ENCODE results near the gene DOP1A.
"Not testable (repeated sequence)": the region's sequence is repeated elsewhere in the genome, so short reads cannot be mapped to it uniquely, and the experiment has no call there.

Gene DOP1A

GRCh38 chr6:83153883-83154521 is 86.5 kb downstream of the DOP1A start:
- DNase-seq = no peak

GRCh38 chr6:83155794-83156193 is 88.3 kb downstream of the DOP1A start:
- no peak for DNase-seq

GRCh38 chr6:83160167-83160566 is 92.7 kb downstream of the DOP1A start:
- DNase-seq = no peak

GRCh38 chr6:83167726-83168278 is 100.3 kb downstream of the DOP1A start:
- no peak for DNase-seq

GRCh38 chr6:83168556-83168955 is 101.1 kb downstream of the DOP1A start:
- no peak for DNase-seq

GRCh38 chr6:83169106-83169505 is 101.6 kb downstream of the DOP1A start:
- DNase-seq = no peak

GRCh38 chr6:83169511-83169910 is 102.0 kb downstream of the DOP1A start:
- no peak for DNase-seq

- no peak for DNase-seq
Measured at GRCh38 chr6:83176246-83176645, 108.8 kb downstream of the DOP1A start.

- no peak for DNase-seq
Measured at GRCh38 chr6:83180426-83180950, 113.0 kb downstream of the DOP1A start.

GRCh38 chr6:83182114-83182513 is 114.6 kb downstream of the DOP1A start:
- no peak for DNase-seq

- no peak for DNase-seq
Measured at GRCh38 chr6:83183082-83183828, 115.8 kb downstream of the DOP1A start.

GRCh38 chr6:83185096-83185495 is 117.6 kb downstream of the DOP1A start:
- DNase-seq = no peak

GRCh38 chr6:83188501-83188900 is 121.0 kb downstream of the DOP1A start:
- DNase-seq = no peak

GRCh38 chr6:83190626-83191025 is 123.2 kb downstream of the DOP1A start:
- DNase-seq = no peak

- DNase-seq = not testable (repeated sequence)
Measured at GRCh38 chr6:83191974-83192373, 124.5 kb downstream of the DOP1A start.

GRCh38 chr6:83192456-83192855 is 125.0 kb downstream of the DOP1A start:
- DNase-seq = no peak

GRCh38 chr6:83192871-83193746 is 125.6 kb downstream of the DOP1A start, which contains the start of the genes PGM3 and RWDD2A:
Gene PGM3, minus strand, starts transcription at chr6:83193265. Its CDS starts 2,253 bp downstream, at chr6:83191012.
Gene RWDD2A, plus strand, starts transcription at chr6:83193357. Its CDS starts 1,095 bp downstream, at chr6:83194452.
- peak; percentile 93 for DNase-seq

- peak; percentile 72 for DNase-seq
Measured at GRCh38 chr6:83193747-83194566, 126.5 kb downstream of the DOP1A start.

- no peak for DNase-seq
Measured at GRCh38 chr6:83198486-83199172, 131.2 kb downstream of the DOP1A start.

GRCh38 chr6:83199173-83199862 is 131.8 kb downstream of the DOP1A start:
- no peak for DNase-seq

GRCh38 chr6:83199863-83200225 is 132.4 kb downstream of the DOP1A start:
- no peak for DNase-seq

Data from NCI-H345 (cell line).